Left lung (tissue), 10 donors: Measurements from ENCODE around the gene AKAP8. TPM values are rescaled to one million over a fixed set of nuclear protein-coding genes. Genes with fewer than 3 reads are reported as not detected.
A peak's percentile ranks its signal among the peaks of the same experiment; 100 is the strongest.

ENCODE experiments used
- ATAC-seq: fragments of 200-7000 bp; cut with Tn5 transposase; one replicate; pipeline ENCODE4 v1.9.1; 2020; ENCODE audit warnings: moderate library complexity
- DNase-seq, 4 donors: peaks; one replicate each; pipeline ENCODE4 v3.0.0-alpha.2; 2013 to 2020
- H3K27ac ChIP-seq, 2 donors: fragments of 200-600 bp; sonication (generic) in 1 of 2; one replicate each; pipeline versions ENCODE4 v1.5.0 to v1.8.0; 2020 to 2021
- H3K27me3 ChIP-seq, 2 donors: fragments of 200-600 bp; sonication (generic) in 1 of 2; one replicate each; pipeline versions ENCODE4 v1.5.0 to v1.8.0; 2020 to 2021
- H3K36me3 ChIP-seq, 2 donors: fragments of 200-600 bp; sonication (generic) in 1 of 2; one replicate each; pipeline versions ENCODE4 v1.5.0 to v1.8.0; 2020 to 2021
- H3K4me1 ChIP-seq, 2 donors: fragments of 200-600 bp; one replicate each; pipeline ENCODE4 v1.8.0; 2021
- H3K4me3 ChIP-seq, 2 donors: fragments of 200-600 bp; sonication (generic) in 1 of 2; one replicate each; pipeline versions ENCODE4 v1.5.0 to v1.8.0; 2020 to 2021; ENCODE audit warnings: mild to moderate bottlenecking in 1 of 2
- H3K9me3 ChIP-seq, 2 donors: fragments of 200-600 bp; sonication (generic) in 1 of 2; one replicate each; pipeline versions ENCODE4 v1.5.0 to v1.8.0; 2020 to 2021
- CTCF ChIP-seq, 2 donors: fragments of 200-600 bp; sonication (generic) in 1 of 2; IDR thresholded peaks; one replicate each; pipeline versions ENCODE4 v1.5.0 to v1.8.0; 2021; ENCODE audit warnings: antibody characterized with exemption in 2 of 2
- intact Hi-C, 2 donors: fragments of 100-400 bp; cut with DNase I; formaldehyde crosslinking; loops; one replicate each; pipeline versions ENCODE4 v1.11.2 to v1.14.2; 2022
- polyA plus RNA-seq, 6 donors: library from polyadenylated mRNA; unstranded; fragments of 120-200 nt; gene quantifications; one replicate each; pipeline ENCODE4 v1.2.1, GENCODE V29; 2013; ENCODE audit not compliant: insufficient read length in 6 of 6
- total RNA-seq, 2 donors: library from RNA; stranded (reverse); fragmentation: NEBNext Ultra II Directional; extraction: Animal tissue kit (Norgen Biotek cat#: 25700); gene quantifications; one replicate each; pipeline ENCODE4 v1.2.1, GENCODE V29; 2021
- donor health status: DM: no; HTN: yes; CAD: no.
- donor health status: DM: no; HTN: no; CAD: no.

The AKAP8 gene
- total and polyA plus RNA-seq, 8 donors = 19.5 to 36.8 (median 31.4) TPM

GRCh38 chr19:15425321-15425950 is 45.8 kb upstream of the AKAP8 start:
- intact Hi-C loops = no loop called here
- Histone ChIP-seq H3K36me3 (peaks cover 0 to 81% of the 10 kb centered on the region in 2 donors), H3K27me3 (no peaks in the 10 kb centered on the region)

GRCh38 chr19:15424692-15425272 is 45.2 kb upstream of the AKAP8 start:
- no peak for TF ChIP-seq CTCF (IDR thresholded peaks at IDR 0.05)
- Histone ChIP-seq H3K9me3 (peaks cover 0 to 3% of the 10 kb centered on the region in 2 donors), H3K27me3 (no peaks in the 10 kb centered on the region), H3K27ac (no peak overlapping the region), H3K4me1 (peaks cover 0 to 20% of the 10 kb centered on the region in 2 donors), H3K4me3 (no peak overlapping the region), H3K36me3 (peaks cover 0 to 79% of the 10 kb centered on the region in 2 donors)
- intact Hi-C loops = no loop called here
- DNase-seq = no peak
- ATAC-seq = no peak

More at GRCh38 chr19:15425321-15425950, 45.8 kb upstream of the AKAP8 start:
- ATAC-seq (no peak), DNase-seq (no peak)
- no peak overlapping the region for H3K4me3 ChIP-seq
- TF ChIP-seq CTCF (IDR thresholded peaks at IDR 0.05) = no peak
- no peak overlapping the region for H3K27ac ChIP-seq
- H3K4me1 ChIP-seq = peaks cover 0 to 25% of the 10 kb centered on the region in 2 donors
- peaks cover 0 to 3% of the 10 kb centered on the region in 2 donors for H3K9me3 ChIP-seq

- DNase-seq (no peak), ATAC-seq (no peak)
- Histone ChIP-seq H3K36me3 (peaks cover 0 to 73% of the 10 kb centered on the region in 2 donors), H3K9me3 (peaks cover 0 to 3% of the 10 kb centered on the region in 2 donors), H3K27ac (no peak overlapping the region), H3K4me1 (peaks cover 0 to 21% of the 10 kb centered on the region in 2 donors), H3K4me3 (no peak overlapping the region), H3K27me3 (no peaks in the 10 kb centered on the region)
- no peak for TF ChIP-seq CTCF (IDR thresholded peaks at IDR 0.05)
- intact Hi-C loops = no loop called here
Measured at GRCh38 chr19:15424121-15424520, 44.5 kb upstream of the AKAP8 start.

- Histone ChIP-seq H3K4me1 (peaks cover 0 to 22% of the 10 kb centered on the region in 2 donors), H3K36me3 (peaks cover 0 to 65% of the 10 kb centered on the region in 2 donors), H3K9me3 (peaks cover 0 to 3% of the 10 kb centered on the region in 2 donors), H3K4me3 (no peak overlapping the region), H3K27ac (no peak overlapping the region), H3K27me3 (no peaks in the 10 kb centered on the region)
- intact Hi-C loops = no loop called here
- no peak for DNase-seq
- no peak for ATAC-seq
- TF ChIP-seq CTCF (IDR thresholded peaks at IDR 0.05) = no peak
Measured at GRCh38 chr19:15423130-15423529, 43.5 kb upstream of the AKAP8 start.

GRCh38 chr19:15422296-15423075 is 42.9 kb upstream of the AKAP8 start:
- H3K9me3 ChIP-seq = peaks cover 0 to 3% of the 10 kb centered on the region in 2 donors
- no peak for DNase-seq
- peak overlapping the region; percentile 23 to 44 for H3K27ac ChIP-seq
- H3K27me3 ChIP-seq = no peaks in the 10 kb centered on the region
- ATAC-seq = no peak
- peaks cover 0 to 58% of the 10 kb centered on the region in 2 donors for H3K36me3 ChIP-seq
- intact Hi-C loops = no loop called here
- peaks cover 3 to 28% of the 10 kb centered on the region in 2 donors for H3K4me1 ChIP-seq
- no peak for TF ChIP-seq CTCF (IDR thresholded peaks at IDR 0.05)
- no peak overlapping the region for H3K4me3 ChIP-seq
